VCaP (cell line): Measurements from ENCODE around the gene CDIPT.

ENCODE experiments used
- H3K27ac ChIP-seq: fragments of 450-650 bp; 2 replicates; pipeline ENCODE4 v1.5.1; 2017
- TF ChIP-seq, protein P1 (sequence below): fragments of 450-650 bp; conservative IDR thresholded peaks from 2 replicates; pipeline ENCODE4 v1.5.1; 2017; ENCODE audit warnings: mild to moderate bottlenecking, moderate library complexity

Gene CDIPT

DNA sequence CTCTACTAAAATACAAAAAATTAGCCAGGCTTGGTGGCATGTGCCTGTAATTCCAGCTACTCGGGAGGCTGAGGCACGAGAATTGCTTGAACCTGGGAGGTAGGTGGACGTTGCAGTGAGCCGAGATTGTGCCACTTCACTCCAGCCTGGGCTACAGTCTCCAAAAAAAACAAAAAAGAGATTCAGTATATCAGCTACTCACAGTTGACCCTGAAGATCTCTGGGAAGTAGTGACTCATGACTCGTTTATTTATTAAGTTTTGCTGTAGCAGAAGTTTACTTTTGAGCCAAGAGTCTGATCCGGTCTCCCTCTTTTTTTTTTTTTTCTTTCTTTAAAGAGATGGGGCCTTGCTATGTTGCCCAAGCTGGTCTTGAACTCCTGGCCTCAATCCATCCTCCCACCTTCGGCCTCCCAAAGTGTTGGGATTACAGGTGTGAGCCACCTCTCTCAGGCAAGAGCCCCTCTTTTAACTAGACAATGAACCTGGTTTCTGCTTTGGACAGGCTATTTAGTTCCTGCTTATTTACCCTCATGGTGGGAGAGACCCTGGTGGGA, 38.4 kb downstream of the CDIPT start:
- TF ChIP-seq, protein P1, sequence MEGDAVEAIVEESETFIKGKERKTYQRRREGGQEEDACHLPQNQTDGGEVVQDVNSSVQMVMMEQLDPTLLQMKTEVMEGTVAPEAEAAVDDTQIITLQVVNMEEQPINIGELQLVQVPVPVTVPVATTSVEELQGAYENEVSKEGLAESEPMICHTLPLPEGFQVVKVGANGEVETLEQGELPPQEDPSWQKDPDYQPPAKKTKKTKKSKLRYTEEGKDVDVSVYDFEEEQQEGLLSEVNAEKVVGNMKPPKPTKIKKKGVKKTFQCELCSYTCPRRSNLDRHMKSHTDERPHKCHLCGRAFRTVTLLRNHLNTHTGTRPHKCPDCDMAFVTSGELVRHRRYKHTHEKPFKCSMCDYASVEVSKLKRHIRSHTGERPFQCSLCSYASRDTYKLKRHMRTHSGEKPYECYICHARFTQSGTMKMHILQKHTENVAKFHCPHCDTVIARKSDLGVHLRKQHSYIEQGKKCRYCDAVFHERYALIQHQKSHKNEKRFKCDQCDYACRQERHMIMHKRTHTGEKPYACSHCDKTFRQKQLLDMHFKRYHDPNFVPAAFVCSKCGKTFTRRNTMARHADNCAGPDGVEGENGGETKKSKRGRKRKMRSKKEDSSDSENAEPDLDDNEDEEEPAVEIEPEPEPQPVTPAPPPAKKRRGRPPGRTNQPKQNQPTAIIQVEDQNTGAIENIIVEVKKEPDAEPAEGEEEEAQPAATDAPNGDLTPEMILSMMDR, result no peak
- no peak overlapping the region for H3K27ac ChIP-seq

GRCh38 chr16:29821643-29822115, 41.3 kb downstream of the CDIPT start:
- TF ChIP-seq, protein P1, result no peak
- no peak overlapping the region for H3K27ac ChIP-seq

- TF ChIP-seq, protein P1, result no peak
- H3K27ac ChIP-seq, result no peak overlapping the region
Measured at GRCh38 chr16:29820730-29821642, 42.0 kb downstream of the CDIPT start.

- no peak within 1 kb of the TSS for H3K27ac ChIP-seq
- TF ChIP-seq, protein P1, result no peak
Measured at GRCh38 chr16:29820271-29820701, 42.7 kb downstream of the CDIPT start, which contains the start of gene MVP. Gene MVP, plus strand, starts transcription at chr16:29820462. Its CDS starts 10,088 bp downstream, at chr16:29830550.

DNA sequence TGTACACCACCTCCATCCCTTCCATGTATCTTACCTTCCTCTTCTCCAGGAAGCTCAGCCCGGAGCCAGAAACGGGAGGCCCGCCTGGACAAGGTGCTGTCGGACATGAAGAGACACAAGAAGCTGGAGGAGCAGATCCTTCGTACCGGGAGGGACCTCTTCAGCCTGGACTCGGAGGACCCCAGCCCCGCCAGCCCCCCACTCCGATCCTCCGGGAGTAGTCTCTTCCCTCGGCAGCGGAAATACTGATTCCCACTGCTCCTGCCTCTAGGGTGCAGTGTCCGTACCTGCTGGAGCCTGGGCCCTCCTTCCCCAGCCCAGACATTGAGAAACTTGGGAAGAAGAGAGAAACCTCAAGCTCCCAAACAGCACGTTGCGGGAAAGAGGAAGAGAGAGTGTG, 43.5 kb downstream of the CDIPT start:
- TF ChIP-seq, protein P1, result no peak
- no peak overlapping the region for H3K27ac ChIP-seq

GRCh38 chr16:29818082-29818481, 44.9 kb downstream of the CDIPT start:
- TF ChIP-seq, protein P1, result no peak
- peak overlapping the region; percentile 92; the same call in 1 of the 2 replicates for H3K27ac ChIP-seq

GRCh38 chr16:29816694-29817441, 46.2 kb downstream of the CDIPT start:
- TF ChIP-seq, protein P1, result no peak
- peak overlapping the region; percentile 92 for H3K27ac ChIP-seq
